Measurements from ENCODE around the gene TRPV3. TPM values are rescaled to one million over a fixed set of nuclear protein-coding genes. Genes with fewer than 3 reads are reported as not detected.

Gene TRPV3
- total and polyA plus RNA-seq, 4 donors: 0.04 to 0.38 (median 0.26) TPM

DNA sequence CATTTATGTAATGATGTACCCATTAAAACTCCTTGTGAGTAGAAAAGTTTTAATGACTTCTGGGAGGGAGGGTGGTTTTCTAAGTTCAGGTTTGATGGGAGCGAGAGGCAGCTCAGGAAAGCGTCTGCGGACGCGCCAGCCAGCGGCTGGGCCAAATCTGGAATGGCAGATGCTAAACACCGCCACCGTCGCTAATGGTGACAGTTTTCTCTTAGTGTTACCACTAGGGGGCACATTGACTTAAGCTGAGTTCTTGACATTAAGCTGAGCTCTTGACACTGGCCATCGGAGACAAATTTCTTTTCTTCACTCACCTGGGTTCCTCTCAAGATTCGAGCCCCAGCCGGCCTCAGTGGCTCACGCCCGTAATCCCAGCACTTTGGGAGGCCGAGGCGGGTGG lies 44.9 kb upstream of the TRPV3 start:
- TF ChIP-seq HNF4G (IDR thresholded peaks at IDR 0.05): no peak
- peak; percentile 49 to 66 for TF ChIP-seq RAD21 (IDR thresholded peaks at IDR 0.05)
- TF ChIP-seq RXRA (IDR thresholded peaks at IDR 0.05): no peak
- peak; percentile 42 for TF ChIP-seq CTCF (IDR thresholded peaks at IDR 0.05; ENCODE audit: low read depth, low read length, missing input control)
- TF ChIP-seq ZBTB33 (IDR thresholded peaks at IDR 0.05): no peak
- TF ChIP-seq GABPA (IDR thresholded peaks at IDR 0.05 in 1 of 2, conservative IDR thresholded peaks at IDR 0.05 in 1 of 2): no peak
- TF ChIP-seq FOXA2 (IDR thresholded peaks at IDR 0.05): no peak
- no peak for TF ChIP-seq TAF1 (conservative IDR thresholded peaks at IDR 0.05)
- H3K4me3 ChIP-seq (ENCODE audit: low read depth in 1 of 3, low read length in 3 of 3): no peak overlapping the region
- WGBS: 87% methylated on average over 16 of the region's 16 CpGs
- no peak overlapping the region for H3K9ac ChIP-seq (ENCODE audit: low read depth in 1 of 2, low read length in 2 of 2)
- H3K36me3 ChIP-seq (ENCODE audit: control insufficient read depth in 4 of 4, insufficient read depth in 3 of 4, low read depth in 1 of 4, low read length in 3 of 4): peaks cover 0 to 24% (median 17%) of the 10 kb centered on the region in 4 donors
- H3K27ac ChIP-seq (ENCODE audit: low read depth in 1 of 2, low read length in 2 of 2): no peak overlapping the region
- no peak for DNase-seq (ENCODE audit: low spot score)
- no peaks in the 10 kb centered on the region for H3K9me3 ChIP-seq (ENCODE audit: control insufficient read depth in 4 of 4, low read length in 3 of 4)
- H3K4me1 ChIP-seq (ENCODE audit: control insufficient read depth in 4 of 4, insufficient read depth in 4 of 4, low read length in 3 of 4): no peaks in the 10 kb centered on the region
- no peaks in the 10 kb centered on the region for H3K27me3 ChIP-seq (ENCODE audit: control insufficient read depth in 4 of 4, insufficient read depth in 4 of 4, low read length in 3 of 4)

- H3K36me3 ChIP-seq (ENCODE audit: control insufficient read depth in 4 of 4, insufficient read depth in 3 of 4, low read depth in 1 of 4, low read length in 3 of 4): peaks cover 0 to 27% (median 11%) of the 10 kb centered on the region in 4 donors
- DNase-seq (ENCODE audit: low spot score): no peak
- no peaks in the 10 kb centered on the region for H3K9me3 ChIP-seq (ENCODE audit: control insufficient read depth in 4 of 4, low read length in 3 of 4)
- TF ChIP-seq HNF4G (IDR thresholded peaks at IDR 0.05) (no peak), TAF1 (conservative IDR thresholded peaks at IDR 0.05) (no peak), SP1 (IDR thresholded peaks at IDR 0.05) (no peak), RXRA (IDR thresholded peaks at IDR 0.05) (no peak), RAD21 (IDR thresholded peaks at IDR 0.05) (no peak), CTCF (IDR thresholded peaks at IDR 0.05; ENCODE audit: low read depth, low read length, missing input control) (no peak), GABPA (IDR thresholded peaks at IDR 0.05 in 1 of 2, conservative IDR thresholded peaks at IDR 0.05 in 1 of 2) (no peak), EGR1 (IDR thresholded peaks at IDR 0.05; ENCODE audit: low read depth in 2 of 2) (no peak), FOXA2 (IDR thresholded peaks at IDR 0.05) (no peak)
- TF ChIP-seq, protein P1, sequence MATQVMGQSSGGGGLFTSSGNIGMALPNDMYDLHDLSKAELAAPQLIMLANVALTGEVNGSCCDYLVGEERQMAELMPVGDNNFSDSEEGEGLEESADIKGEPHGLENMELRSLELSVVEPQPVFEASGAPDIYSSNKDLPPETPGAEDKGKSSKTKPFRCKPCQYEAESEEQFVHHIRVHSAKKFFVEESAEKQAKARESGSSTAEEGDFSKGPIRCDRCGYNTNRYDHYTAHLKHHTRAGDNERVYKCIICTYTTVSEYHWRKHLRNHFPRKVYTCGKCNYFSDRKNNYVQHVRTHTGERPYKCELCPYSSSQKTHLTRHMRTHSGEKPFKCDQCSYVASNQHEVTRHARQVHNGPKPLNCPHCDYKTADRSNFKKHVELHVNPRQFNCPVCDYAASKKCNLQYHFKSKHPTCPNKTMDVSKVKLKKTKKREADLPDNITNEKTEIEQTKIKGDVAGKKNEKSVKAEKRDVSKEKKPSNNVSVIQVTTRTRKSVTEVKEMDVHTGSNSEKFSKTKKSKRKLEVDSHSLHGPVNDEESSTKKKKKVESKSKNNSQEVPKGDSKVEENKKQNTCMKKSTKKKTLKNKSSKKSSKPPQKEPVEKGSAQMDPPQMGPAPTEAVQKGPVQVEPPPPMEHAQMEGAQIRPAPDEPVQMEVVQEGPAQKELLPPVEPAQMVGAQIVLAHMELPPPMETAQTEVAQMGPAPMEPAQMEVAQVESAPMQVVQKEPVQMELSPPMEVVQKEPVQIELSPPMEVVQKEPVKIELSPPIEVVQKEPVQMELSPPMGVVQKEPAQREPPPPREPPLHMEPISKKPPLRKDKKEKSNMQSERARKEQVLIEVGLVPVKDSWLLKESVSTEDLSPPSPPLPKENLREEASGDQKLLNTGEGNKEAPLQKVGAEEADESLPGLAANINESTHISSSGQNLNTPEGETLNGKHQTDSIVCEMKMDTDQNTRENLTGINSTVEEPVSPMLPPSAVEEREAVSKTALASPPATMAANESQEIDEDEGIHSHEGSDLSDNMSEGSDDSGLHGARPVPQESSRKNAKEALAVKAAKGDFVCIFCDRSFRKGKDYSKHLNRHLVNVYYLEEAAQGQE (IDR thresholded peaks at IDR 0.05): no peak
- TF ChIP-seq, protein P2, sequence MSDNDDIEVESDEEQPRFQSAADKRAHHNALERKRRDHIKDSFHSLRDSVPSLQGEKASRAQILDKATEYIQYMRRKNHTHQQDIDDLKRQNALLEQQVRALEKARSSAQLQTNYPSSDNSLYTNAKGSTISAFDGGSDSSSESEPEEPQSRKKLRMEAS (IDR thresholded peaks at IDR 0.05): no peak
- TF ChIP-seq, protein P3, sequence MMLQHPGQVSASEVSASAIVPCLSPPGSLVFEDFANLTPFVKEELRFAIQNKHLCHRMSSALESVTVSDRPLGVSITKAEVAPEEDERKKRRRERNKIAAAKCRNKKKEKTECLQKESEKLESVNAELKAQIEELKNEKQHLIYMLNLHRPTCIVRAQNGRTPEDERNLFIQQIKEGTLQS (IDR thresholded peaks at IDR 0.05): no peak
- no peak overlapping the region for H3K9ac ChIP-seq (ENCODE audit: low read depth in 1 of 2, low read length in 2 of 2)
- no peaks in the 10 kb centered on the region for H3K4me1 ChIP-seq (ENCODE audit: control insufficient read depth in 4 of 4, insufficient read depth in 4 of 4, low read length in 3 of 4)
- no peak overlapping the region for H3K4me3 ChIP-seq (ENCODE audit: low read depth in 1 of 3, low read length in 3 of 3)
- H3K27ac ChIP-seq (ENCODE audit: low read depth in 1 of 2, low read length in 2 of 2): no peak overlapping the region
- no peaks in the 10 kb centered on the region for H3K27me3 ChIP-seq (ENCODE audit: control insufficient read depth in 4 of 4, insufficient read depth in 4 of 4, low read length in 3 of 4)
- WGBS: 93% methylated on average over 15 of the region's 15 CpGs
Measured at GRCh38 chr17:3600529-3601205, 43.1 kb upstream of the TRPV3 start.
